A549 (cell line): Measurements from ENCODE around the gene PDE6C.

Experiments
- BHLHE40 ChIP-seq: IDR thresholded peaks from 2 replicates; pipeline ENCODE4 v1.6.1; 2012; ENCODE audit warnings: low read depth, low read length, inconsistent platforms
- CEBPB ChIP-seq, 2 experiments: fragments of >200 bp in 1 of 2; sonication (Bioruptor Twin) in 1 of 2; formaldehyde crosslinking in 1 of 2; IDR thresholded peaks; 2 replicates each; pipeline ENCODE4 v1.6.1; 2012 to 2016
- CTCF ChIP-seq: fragments of >200 bp; sonication (Bioruptor Twin); formaldehyde crosslinking; IDR thresholded peaks from 3 replicates; pipeline ENCODE4 v1.5.1; 2016
- E2F6 ChIP-seq: IDR thresholded peaks from 2 replicates; pipeline ENCODE4 v1.6.1; 2012; ENCODE audit warnings: low read depth, borderline replicate concordance
- HMGXB4 ChIP-seq: fragments of 250-450 bp; sonication (Bioruptor Pico); IDR thresholded peaks from 2 replicates; pipeline ENCODE4 v1.5.0; 2021; ENCODE audit warnings: mild to moderate bottlenecking, moderate library complexity, borderline replicate concordance
- POLR2A ChIP-seq: IDR thresholded peaks from 2 replicates; pipeline ENCODE4 v1.6.1; 2012; ENCODE audit warnings: mild to moderate bottlenecking, low read length
- RAD21 ChIP-seq, 2 experiments: fragments of >200 bp in 1 of 2; sonication (Bioruptor Twin) in 1 of 2; formaldehyde crosslinking in 1 of 2; IDR thresholded peaks in 1 of 2; conservative IDR thresholded peaks in 1 of 2; 2 replicates in 1 of 2; 3 replicates in 1 of 2; pipeline ENCODE4 v1.6.1; 2012 to 2018; ENCODE audit warnings: inconsistent platforms in 1 of 2
- RARB ChIP-seq: fragments of 250-450 bp; sonication (Bioruptor Pico); IDR thresholded peaks from 2 replicates; pipeline ENCODE4 v1.8.0; 2021; ENCODE audit warnings: mild to moderate bottlenecking, moderate library complexity
- RCOR1 ChIP-seq: fragments of 150-350 bp; IDR thresholded peaks from 2 replicates; pipeline ENCODE4 v1.6.1; 2014; ENCODE audit warnings: antibody characterized with exemption, low read length, low read depth
- ZNF302 ChIP-seq: fragments of 250-450 bp; sonication (Bioruptor Pico); IDR thresholded peaks from 2 replicates; pipeline ENCODE4 v1.9.0; 2021; ENCODE audit warnings: inconsistent platforms, mild to moderate bottlenecking, moderate library complexity

GRCh38 chr10:93672022-93672678 is 59.8 kb downstream of the PDE6C start:
- TF ChIP-seq CTCF (no peak), HMGXB4 (CRISPR knock-in tag) (no peak), E2F6 (no peak), ZNF302 (CRISPR knock-in tag) (no peak), RCOR1 (no peak), RAD21 (conservative IDR thresholded peaks at IDR 0.05 in 1 of 2, IDR thresholded peaks at IDR 0.05 in 1 of 2) (no peak), CEBPB (IDR thresholded peaks at IDR 0.05) (no peak), RARB (no peak), BHLHE40 (no peak), POLR2A (no peak)
